Neural cell (in vitro differentiated cells): ENCODE measurements around the gene NOL4L. TPM values are rescaled to one million over a fixed set of nuclear protein-coding genes. Genes with fewer than 3 reads are reported as not detected.

Experiments
- H2AFZ ChIP-seq: fragments of 200-600, 300-800 bp; sonication (generic), shearing (Covaris generic); 2 replicates; pipeline ENCODE4 v1.6.0; 2014; ENCODE audit warnings: low read depth, mild to moderate bottlenecking, antibody characterized with exemption, low read length, moderate library complexity
- H3F3A ChIP-seq: fragments of 200-600 bp; shearing (Covaris generic); 2 replicates; pipeline ENCODE4 v1.6.1; 2016; ENCODE audit warnings: mild to moderate bottlenecking, moderate library complexity, mixed read lengths, antibody characterized with exemption, low read length; ENCODE audit not compliant: insufficient read depth, poor library complexity, severe bottlenecking
- H3K27ac ChIP-seq: fragments of 200-600, 300-800 bp; sonication (generic), shearing (Covaris generic); 2 replicates; pipeline ENCODE4 v1.5.1; 2014; ENCODE audit warnings: mild to moderate bottlenecking, low read length, moderate library complexity
- H3K27me3 ChIP-seq: fragments of 300-800, 200-600 bp; sonication (generic), shearing (Covaris generic); 2 replicates; pipeline ENCODE4 v1.6.0; 2014; ENCODE audit warnings: mild to moderate bottlenecking, low read depth, low read length, moderate library complexity; ENCODE audit not compliant: insufficient read depth
- H3K36me3 ChIP-seq: fragments of 300-800, 200-600 bp; sonication (generic), shearing (Covaris generic); 2 replicates; pipeline ENCODE4 v1.5.1; 2014; ENCODE audit warnings: mild to moderate bottlenecking, antibody characterized with exemption, low read length, moderate library complexity; ENCODE audit not compliant: insufficient read depth
- H3K4me2 ChIP-seq: fragments of 300-800, 200-600 bp; sonication (generic), shearing (Covaris generic); 2 replicates; pipeline ENCODE4 v1.6.0; 2014; ENCODE audit warnings: mild to moderate bottlenecking, low read length
- H3K4me3 ChIP-seq: fragments of 300-800, 200-600 bp; sonication (generic), shearing (Covaris generic); 2 replicates; pipeline ENCODE4 v1.5.1; 2014; ENCODE audit warnings: mild to moderate bottlenecking, low read length, moderate library complexity
- H3K79me2 ChIP-seq: fragments of 200-600 bp; shearing (Covaris generic); replicated peaks from 2 replicates; pipeline ENCODE4 v1.6.0; 2014; ENCODE audit warnings: mild to moderate bottlenecking, low read length, moderate library complexity; ENCODE audit not compliant: insufficient read depth
- H3K9ac ChIP-seq: fragments of 300-800, 200-600 bp; sonication (generic), shearing (Covaris generic); 2 replicates; pipeline ENCODE4 v1.6.1; 2016; ENCODE audit warnings: mild to moderate bottlenecking, low read length, mixed read lengths
- H3K9me2 ChIP-seq: fragments of 200-600 bp; shearing (Covaris generic); 2 replicates; pipeline ENCODE4 v1.6.1; 2016; ENCODE audit warnings: mild to moderate bottlenecking, low read length, mixed read lengths; ENCODE audit not compliant: insufficient read depth
- H3K9me3 ChIP-seq: fragments of 200-600, 300-800 bp; sonication (generic), shearing (Covaris generic); 2 replicates; pipeline ENCODE4 v1.6.1; 2016; ENCODE audit warnings: mild to moderate bottlenecking, mixed run types, low read length, moderate library complexity, mixed read lengths
- H4K20me1 ChIP-seq: fragments of 200-600 bp; shearing (Covaris generic); 2 replicates; pipeline ENCODE4 v1.6.1; 2016; ENCODE audit warnings: mild to moderate bottlenecking, mixed run types; ENCODE audit not compliant: insufficient read depth
- EP300 ChIP-seq: fragments of 450-650 bp; conservative IDR thresholded peaks from 2 replicates; pipeline ENCODE4 v1.6.1; 2014; ENCODE audit warnings: antibody characterized with exemption, mild to moderate bottlenecking, moderate library complexity; ENCODE audit not compliant: poor library complexity, severe bottlenecking
- EZH2 ChIP-seq: fragments of 200-600, 300-800 bp; shearing (Covaris generic), sonication (generic); IDR thresholded peaks from 2 replicates; pipeline ENCODE4 v1.6.1; 2014; ENCODE audit warnings: antibody characterized with exemption, low read length, borderline replicate concordance, mild to moderate bottlenecking; ENCODE audit not compliant: insufficient read depth, poor library complexity, severe bottlenecking
- MXI1 ChIP-seq: fragments of 450-650 bp; conservative IDR thresholded peaks from 2 replicates; pipeline ENCODE4 v1.6.1; 2014; ENCODE audit warnings: antibody characterized with exemption, mild to moderate bottlenecking; ENCODE audit not compliant: poor library complexity, severe bottlenecking
- POLR2AphosphoS5 ChIP-seq: IDR thresholded peaks from 2 replicates; pipeline ENCODE4 v1.6.1; 2012
- RAD21 ChIP-seq: fragments of 450-650 bp; conservative IDR thresholded peaks from 2 replicates; pipeline ENCODE4 v1.6.1; 2014; ENCODE audit warnings: antibody characterized with exemption, mild to moderate bottlenecking, moderate library complexity
- SMC3 ChIP-seq: fragments of 450-650 bp; conservative IDR thresholded peaks from 2 replicates; pipeline ENCODE4 v1.6.1; 2014; ENCODE audit warnings: antibody characterized with exemption, mild to moderate bottlenecking, moderate library complexity; ENCODE audit not compliant: poor library complexity
- TAF1 ChIP-seq: IDR thresholded peaks from 2 replicates; pipeline ENCODE4 v1.6.1; 2012; ENCODE audit warnings: low read depth
- polyA plus RNA-seq: library from polyadenylated mRNA; depleted of rRNA; stranded (reverse); fragments of >200 nt; gene quantifications from 2 replicates; pipeline ENCODE4 v1.2.3, GENCODE V29; 2014
- TF ChIP-seq, protein P1 (sequence below): fragments of 450-650 bp; IDR thresholded peaks from 2 replicates; pipeline ENCODE4 v1.5.1; 2014; ENCODE audit warnings: antibody characterized with exemption, mild to moderate bottlenecking, moderate library complexity; ENCODE audit not compliant: poor library complexity, severe bottlenecking
- TF ChIP-seq, protein P2 (sequence below): IDR thresholded peaks from 2 replicates; pipeline ENCODE4 v1.6.1; 2012; ENCODE audit warnings: borderline replicate concordance

The NOL4L gene
- polyA plus RNA-seq, 1 donor from 2014 or later, result 20.4 TPM

DNA sequence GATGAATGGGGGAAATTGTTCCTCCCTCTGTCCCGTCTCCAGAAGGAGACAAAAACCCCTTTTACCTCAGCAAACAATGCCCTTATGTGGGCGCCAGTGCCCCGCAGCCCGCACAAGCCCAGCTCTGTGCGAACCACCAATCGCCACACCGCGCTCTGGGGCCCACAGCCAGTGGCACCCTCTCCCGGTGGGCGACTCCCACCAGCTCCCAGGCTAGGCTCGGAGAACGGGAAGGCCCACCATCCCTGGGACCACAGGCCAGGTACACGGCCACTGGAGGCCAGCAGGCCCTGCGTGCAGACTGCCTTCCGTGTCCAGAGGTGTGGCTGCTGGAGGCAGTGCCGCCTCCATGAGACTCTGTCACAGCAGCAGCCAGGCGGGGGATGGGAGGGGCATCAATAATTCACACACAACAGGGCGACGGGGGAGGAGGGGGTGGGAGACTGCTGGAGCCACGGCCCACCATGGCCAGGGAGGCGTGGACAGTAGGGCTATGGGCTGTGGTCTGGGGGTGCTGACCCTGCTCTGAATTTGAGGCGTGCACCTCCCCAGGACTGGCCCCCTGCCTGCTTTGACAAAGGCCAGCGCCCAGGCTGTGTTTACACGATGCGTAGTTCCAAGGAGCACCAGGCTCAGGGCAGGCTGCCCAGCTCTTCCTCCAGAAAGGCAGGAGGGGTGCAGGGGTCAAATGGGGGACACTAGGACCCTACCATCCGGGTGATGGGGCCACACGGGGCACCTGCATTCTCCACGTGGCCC, 121.3 kb downstream of the NOL4L start:
- Histone ChIP-seq H3K27me3 (no peaks in the 10 kb centered on the region), H3K4me3 (no peak overlapping the region), H2AFZ (no peak overlapping the region), H3K79me2 (peaks cover 27% of the 10 kb centered on the region), H3K36me3 (no peaks in the 10 kb centered on the region), H3K9me2 (no peaks in the 10 kb centered on the region), H3K9ac (no peak overlapping the region), H3K27ac (no peak overlapping the region), H4K20me1 (peaks cover 30% of the 10 kb centered on the region), H3F3A (no peaks in the 10 kb centered on the region), H3K4me2 (no peak overlapping the region), H3K9me3 (no peaks in the 10 kb centered on the region)
- TF ChIP-seq EP300 (no peak), POLR2AphosphoS5 (no peak), RAD21 (no peak), EZH2 (no peak), SMC3 (no peak), MXI1 (no peak), TAF1 (no peak)
- TF ChIP-seq, protein P1, sequence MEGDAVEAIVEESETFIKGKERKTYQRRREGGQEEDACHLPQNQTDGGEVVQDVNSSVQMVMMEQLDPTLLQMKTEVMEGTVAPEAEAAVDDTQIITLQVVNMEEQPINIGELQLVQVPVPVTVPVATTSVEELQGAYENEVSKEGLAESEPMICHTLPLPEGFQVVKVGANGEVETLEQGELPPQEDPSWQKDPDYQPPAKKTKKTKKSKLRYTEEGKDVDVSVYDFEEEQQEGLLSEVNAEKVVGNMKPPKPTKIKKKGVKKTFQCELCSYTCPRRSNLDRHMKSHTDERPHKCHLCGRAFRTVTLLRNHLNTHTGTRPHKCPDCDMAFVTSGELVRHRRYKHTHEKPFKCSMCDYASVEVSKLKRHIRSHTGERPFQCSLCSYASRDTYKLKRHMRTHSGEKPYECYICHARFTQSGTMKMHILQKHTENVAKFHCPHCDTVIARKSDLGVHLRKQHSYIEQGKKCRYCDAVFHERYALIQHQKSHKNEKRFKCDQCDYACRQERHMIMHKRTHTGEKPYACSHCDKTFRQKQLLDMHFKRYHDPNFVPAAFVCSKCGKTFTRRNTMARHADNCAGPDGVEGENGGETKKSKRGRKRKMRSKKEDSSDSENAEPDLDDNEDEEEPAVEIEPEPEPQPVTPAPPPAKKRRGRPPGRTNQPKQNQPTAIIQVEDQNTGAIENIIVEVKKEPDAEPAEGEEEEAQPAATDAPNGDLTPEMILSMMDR, result no peak
- TF ChIP-seq, protein P2, sequence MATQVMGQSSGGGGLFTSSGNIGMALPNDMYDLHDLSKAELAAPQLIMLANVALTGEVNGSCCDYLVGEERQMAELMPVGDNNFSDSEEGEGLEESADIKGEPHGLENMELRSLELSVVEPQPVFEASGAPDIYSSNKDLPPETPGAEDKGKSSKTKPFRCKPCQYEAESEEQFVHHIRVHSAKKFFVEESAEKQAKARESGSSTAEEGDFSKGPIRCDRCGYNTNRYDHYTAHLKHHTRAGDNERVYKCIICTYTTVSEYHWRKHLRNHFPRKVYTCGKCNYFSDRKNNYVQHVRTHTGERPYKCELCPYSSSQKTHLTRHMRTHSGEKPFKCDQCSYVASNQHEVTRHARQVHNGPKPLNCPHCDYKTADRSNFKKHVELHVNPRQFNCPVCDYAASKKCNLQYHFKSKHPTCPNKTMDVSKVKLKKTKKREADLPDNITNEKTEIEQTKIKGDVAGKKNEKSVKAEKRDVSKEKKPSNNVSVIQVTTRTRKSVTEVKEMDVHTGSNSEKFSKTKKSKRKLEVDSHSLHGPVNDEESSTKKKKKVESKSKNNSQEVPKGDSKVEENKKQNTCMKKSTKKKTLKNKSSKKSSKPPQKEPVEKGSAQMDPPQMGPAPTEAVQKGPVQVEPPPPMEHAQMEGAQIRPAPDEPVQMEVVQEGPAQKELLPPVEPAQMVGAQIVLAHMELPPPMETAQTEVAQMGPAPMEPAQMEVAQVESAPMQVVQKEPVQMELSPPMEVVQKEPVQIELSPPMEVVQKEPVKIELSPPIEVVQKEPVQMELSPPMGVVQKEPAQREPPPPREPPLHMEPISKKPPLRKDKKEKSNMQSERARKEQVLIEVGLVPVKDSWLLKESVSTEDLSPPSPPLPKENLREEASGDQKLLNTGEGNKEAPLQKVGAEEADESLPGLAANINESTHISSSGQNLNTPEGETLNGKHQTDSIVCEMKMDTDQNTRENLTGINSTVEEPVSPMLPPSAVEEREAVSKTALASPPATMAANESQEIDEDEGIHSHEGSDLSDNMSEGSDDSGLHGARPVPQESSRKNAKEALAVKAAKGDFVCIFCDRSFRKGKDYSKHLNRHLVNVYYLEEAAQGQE, result no peak

DNA sequence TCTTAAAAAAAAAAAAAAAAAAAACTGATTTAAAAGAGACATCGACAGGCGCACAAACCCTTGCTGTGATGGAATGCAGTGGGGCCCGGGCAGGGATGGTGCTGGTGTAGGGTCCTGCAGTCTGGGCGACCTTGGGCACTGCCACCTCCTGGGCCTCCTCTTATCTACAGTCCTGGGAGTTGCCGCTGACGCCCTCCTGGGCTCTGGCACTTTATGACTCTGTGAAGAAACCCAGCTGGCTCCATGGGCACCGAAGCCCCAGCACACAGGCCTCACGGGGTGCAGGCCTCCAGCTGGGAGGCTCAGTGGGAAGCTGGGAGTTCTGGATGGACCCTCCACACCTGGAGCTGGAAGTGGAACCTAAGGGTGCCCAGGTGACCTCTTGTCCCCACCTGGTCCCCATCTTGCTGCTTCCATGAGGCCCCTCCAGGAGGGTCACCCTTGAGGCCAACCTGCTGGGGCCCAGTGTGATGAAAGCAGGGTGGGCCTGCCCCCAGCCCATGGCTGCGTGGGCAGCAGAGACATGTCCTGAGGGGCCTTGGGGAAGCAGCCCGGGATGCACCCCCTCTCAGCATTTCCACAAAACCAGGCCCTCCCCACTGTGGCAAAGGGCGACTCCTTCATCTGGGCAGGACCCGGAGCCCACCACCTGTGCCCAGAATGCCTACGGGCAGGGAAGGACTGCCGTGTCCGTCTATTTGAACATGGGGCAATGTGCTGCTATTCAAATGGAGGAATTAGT, 122.1 kb downstream of the NOL4L start:
- Histone ChIP-seq H3F3A (no peaks in the 10 kb centered on the region), H3K9ac (no peak overlapping the region), H3K9me2 (no peaks in the 10 kb centered on the region), H3K4me2 (no peak overlapping the region), H3K27ac (no peak overlapping the region), H3K4me3 (no peak overlapping the region), H3K27me3 (no peaks in the 10 kb centered on the region), H4K20me1 (peaks cover 30% of the 10 kb centered on the region), H3K9me3 (no peaks in the 10 kb centered on the region), H2AFZ (no peak overlapping the region), H3K79me2 (peaks cover 27% of the 10 kb centered on the region), H3K36me3 (no peaks in the 10 kb centered on the region)
- TF ChIP-seq EP300, result no peak
